Heart left ventricle (tissue), 13 donors: ENCODE measurements around the gene CSPG4.

Source experiments
- CTCF ChIP-seq, 12 donors: fragments of 200-600 bp; sonication (generic) in 4 of 12; IDR thresholded peaks; one replicate each; pipeline versions ENCODE4 v1.5.0 to v1.8.0; 2018 to 2022; ENCODE audit warnings: antibody characterized with exemption in 12 of 12, mild to moderate bottlenecking in 5 of 12
- POLR2A ChIP-seq, 2 donors: fragments of 450-650 bp; IDR thresholded peaks; one replicate each; pipeline ENCODE4 v1.6.1; 2017; ENCODE audit warnings: antibody characterized with exemption in 2 of 2, mild to moderate bottlenecking in 2 of 2, moderate library complexity in 2 of 2
- donor health status: ischemic (EF 13 %, LVEDD 7.1; RV severe dilation, severe dysfunction).
- donor health status: DM: no; HTN: yes; CAD: no.
- donor health status: DM: no; HTN: no; CAD: no.
- donor health status: ischemic (EF 25% LVEDD 6.9; RV normal size, moderate dysfunction).
- donor health status: ischemic (EF 25% LVEDD 5.7; RV mildly dilated, moderate dysfunction).
- donor health status: ischemic (EF 35%, LVEDD 5.7; RV mildly dilated, moderate dysfunction).
- donor health status: nonischemic (EF 11% LVEDD 7.7; RV severe dilation, severe dysfunction).
- donor health status: DM: yes; HTN: yes; CAD: no.
- donor health status: PGD.
- donor health status: ischemic (EF 29% LVEDD 5.4; RV normal size, mild dysfunction).
- donor health status: nonischemic (EF 23%, LVEDD 6.1; RV moderate dilation, normal function).

- no peak for TF ChIP-seq CTCF (IDR thresholded peaks at IDR 0.05)
- peak in 1 of 2 donors; percentile 57 for TF ChIP-seq POLR2A (IDR thresholded peaks at IDR 0.05)
These were observed 86.9 kb downstream of the CSPG4 start, which contains the start of gene SNUPN for GRCh38 chr15:75625542-75626347.
